Embryonic facial prominence (tissue), 1 donor: Measurements from ENCODE around the gene STRIP1.
"Not testable (repeated sequence)": the region's sequence is repeated elsewhere in the genome, so short reads cannot be mapped to it uniquely, and the experiment has no call there.

Experiments used
- DNase-seq: peaks from one replicate; pipeline ENCODE4 v3.0.0-alpha.2; 2016; ENCODE audit errors: extremely low spot score

STRIP1 gene

GRCh38 chr1:110067893-110068645 lies 33.6 kb downstream of the STRIP1 start:
- no peak for DNase-seq

GRCh38 chr1:110068646-110069403 lies 34.4 kb downstream of the STRIP1 start:
- DNase-seq, result no peak

- DNase-seq, result no peak
Observed at GRCh38 chr1:110069404-110070281, 35.2 kb downstream of the STRIP1 start.

- no peak for DNase-seq
Observed at GRCh38 chr1:110070282-110070669, 35.9 kb downstream of the STRIP1 start.

- no peak for DNase-seq
Observed at GRCh38 chr1:110070671-110071242, 36.3 kb downstream of the STRIP1 start, which contains the start of gene ALX3. ALX3 (minus strand) TSS chr1:110070672; CDS start chr1:110070612, 60 bp downstream.

- DNase-seq, result no peak
Observed at GRCh38 chr1:110074166-110074565, 39.7 kb downstream of the STRIP1 start.

GRCh38 chr1:110076789-110077500 lies 42.5 kb downstream of the STRIP1 start:
- no peak for DNase-seq

- not testable (repeated sequence) for DNase-seq
Observed at GRCh38 chr1:110079995-110080394, 45.6 kb downstream of the STRIP1 start.

GRCh38 chr1:110081061-110081460 lies 46.6 kb downstream of the STRIP1 start:
- no peak for DNase-seq

- DNase-seq, result no peak
Observed at GRCh38 chr1:110082477-110082876, 48.1 kb downstream of the STRIP1 start.

GRCh38 chr1:110083061-110083865 lies 48.8 kb downstream of the STRIP1 start:
- no peak for DNase-seq

GRCh38 chr1:110083866-110084226 lies 49.4 kb downstream of the STRIP1 start:
- DNase-seq, result no peak

GRCh38 chr1:110084227-110085078 lies 50.0 kb downstream of the STRIP1 start:
- no peak for DNase-seq

GRCh38 chr1:110085671-110086070 lies 51.2 kb downstream of the STRIP1 start:
- DNase-seq, result no peak

GRCh38 chr1:110086961-110087360 lies 52.5 kb downstream of the STRIP1 start:
- no peak for DNase-seq

GRCh38 chr1:110087812-110088738 lies 53.7 kb downstream of the STRIP1 start:
- DNase-seq, result no peak

- no peak for DNase-seq
Observed at GRCh38 chr1:110088739-110089316, 54.4 kb downstream of the STRIP1 start.
